Left ventricle myocardium inferior (tissue), 1 donor: Measurements from ENCODE around the gene CLP1. TPM values are rescaled to one million over a fixed set of nuclear protein-coding genes. Genes with fewer than 3 reads are reported as not detected.

Experiments used
- DNase-seq: peaks from one replicate; pipeline ENCODE4 v3.0.0-alpha.2; 2020
- H3K27ac ChIP-seq: fragments of 200-600 bp; replicated peaks from 2 replicates; pipeline ENCODE4 v1.8.0; 2021
- H3K27me3 ChIP-seq: fragments of 200-600 bp; 2 replicates; pipeline ENCODE4 v1.8.0; 2021; ENCODE audit warnings: low read depth
- H3K36me3 ChIP-seq: fragments of 200-600 bp; 2 replicates; pipeline ENCODE4 v1.8.0; 2021
- H3K4me1 ChIP-seq: fragments of 200-600 bp; 2 replicates; pipeline ENCODE4 v1.8.0; 2021
- H3K4me3 ChIP-seq: fragments of 200-600 bp; 2 replicates; pipeline ENCODE4 v1.8.0; 2021; ENCODE audit warnings: mild to moderate bottlenecking, moderate library complexity
- H3K9me3 ChIP-seq: fragments of 200-600 bp; replicated peaks from 2 replicates; pipeline ENCODE4 v1.8.0; 2021
- CTCF ChIP-seq: fragments of 200-600 bp; IDR thresholded peaks from 2 replicates; pipeline ENCODE4 v1.8.0; 2021; ENCODE audit warnings: antibody characterized with exemption, mild to moderate bottlenecking, borderline replicate concordance
- intact Hi-C: fragments of 100-400 bp; cut with micrococcal nuclease; formaldehyde crosslinking; loops from one replicate; pipeline ENCODE4 v1.11.0; 2022
- total RNA-seq: library from RNA; stranded (reverse); fragmentation: NEBNext Ultra II Directional; extraction: Animal tissue kit (Norgen Biotek cat#: 25700); gene quantifications from one replicate; pipeline ENCODE4 v1.2.1, GENCODE V29; 2021
- donor health status: DM: no; HTN: yes; CAD: no; lungs with severe emphysema.

The CLP1 gene
- total RNA-seq, 1 donor from 2014 or later, result 6.0 TPM

DNA sequence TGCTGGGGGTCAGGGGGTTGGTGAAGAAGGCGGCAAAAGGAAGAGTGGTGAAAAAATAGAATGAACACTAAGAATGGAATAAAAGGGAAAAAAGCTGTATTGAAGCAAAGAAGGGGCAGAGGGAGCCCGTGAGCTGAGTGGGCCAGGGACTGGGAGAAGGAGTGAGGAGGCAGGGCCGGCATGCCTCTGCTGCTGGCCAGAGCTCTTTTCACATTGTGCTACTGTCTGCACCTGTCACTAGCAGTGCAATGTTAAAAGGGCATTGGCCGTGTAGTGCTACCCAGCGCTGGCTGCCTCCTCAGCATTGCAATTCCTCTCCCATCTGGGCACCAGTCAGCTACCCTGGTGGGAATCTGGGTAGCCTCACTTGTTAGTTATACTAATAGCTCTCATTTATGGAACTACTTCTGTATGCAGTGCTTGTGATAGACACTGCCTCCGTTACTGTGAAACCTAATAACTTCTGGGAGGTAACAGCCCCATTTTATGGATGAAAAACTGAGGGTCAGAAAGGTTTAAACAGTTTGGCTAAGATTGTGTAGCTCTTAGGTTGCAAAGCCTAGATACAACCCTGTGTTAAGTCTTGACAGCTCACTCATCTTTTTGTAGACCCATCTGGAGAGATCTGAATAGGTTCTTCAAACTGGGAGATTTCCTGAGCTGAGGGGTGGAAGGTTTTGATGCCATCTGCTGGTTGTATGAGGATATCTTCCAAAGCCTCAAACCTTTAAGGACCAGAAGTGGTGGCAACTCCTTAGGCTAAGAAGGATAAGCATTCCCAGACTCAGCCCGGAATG lies 16.4 kb upstream of the CLP1 start:
- H3K27me3 ChIP-seq, result peaks cover 8% of the 10 kb centered on the region
- peaks cover 66% of the 10 kb centered on the region for H3K4me1 ChIP-seq
- no peak overlapping the region for H3K27ac ChIP-seq
- no peak overlapping the region for H3K4me3 ChIP-seq
- peak; percentile 62 for TF ChIP-seq CTCF
- no peak for DNase-seq
- H3K36me3 ChIP-seq, result no peaks in the 10 kb centered on the region
- intact Hi-C loops, result loop anchor here (5.0 kb wide), 1 partner anchor 74 kb away; the partner anchor contains the start of gene UBE2L6
- H3K9me3 ChIP-seq, result no peaks in the 10 kb centered on the region

- no peak for TF ChIP-seq CTCF
- no peaks in the 10 kb centered on the region for H3K9me3 ChIP-seq
- intact Hi-C loops, result loop anchor here (5.0 kb wide), 1 partner anchor 77 kb away; the partner anchor contains the start of gene UBE2L6
- H3K27ac ChIP-seq, result peak overlapping the region; percentile 77
- DNase-seq, result no peak
- H3K4me3 ChIP-seq, result no peak overlapping the region
- H3K27me3 ChIP-seq, result peaks cover 34% of the 10 kb centered on the region
- H3K36me3 ChIP-seq, result no peaks in the 10 kb centered on the region
- peaks cover 79% of the 10 kb centered on the region for H3K4me1 ChIP-seq
Measured at GRCh38 chr11:57643802-57644201, 13.8 kb upstream of the CLP1 start.

DNA sequence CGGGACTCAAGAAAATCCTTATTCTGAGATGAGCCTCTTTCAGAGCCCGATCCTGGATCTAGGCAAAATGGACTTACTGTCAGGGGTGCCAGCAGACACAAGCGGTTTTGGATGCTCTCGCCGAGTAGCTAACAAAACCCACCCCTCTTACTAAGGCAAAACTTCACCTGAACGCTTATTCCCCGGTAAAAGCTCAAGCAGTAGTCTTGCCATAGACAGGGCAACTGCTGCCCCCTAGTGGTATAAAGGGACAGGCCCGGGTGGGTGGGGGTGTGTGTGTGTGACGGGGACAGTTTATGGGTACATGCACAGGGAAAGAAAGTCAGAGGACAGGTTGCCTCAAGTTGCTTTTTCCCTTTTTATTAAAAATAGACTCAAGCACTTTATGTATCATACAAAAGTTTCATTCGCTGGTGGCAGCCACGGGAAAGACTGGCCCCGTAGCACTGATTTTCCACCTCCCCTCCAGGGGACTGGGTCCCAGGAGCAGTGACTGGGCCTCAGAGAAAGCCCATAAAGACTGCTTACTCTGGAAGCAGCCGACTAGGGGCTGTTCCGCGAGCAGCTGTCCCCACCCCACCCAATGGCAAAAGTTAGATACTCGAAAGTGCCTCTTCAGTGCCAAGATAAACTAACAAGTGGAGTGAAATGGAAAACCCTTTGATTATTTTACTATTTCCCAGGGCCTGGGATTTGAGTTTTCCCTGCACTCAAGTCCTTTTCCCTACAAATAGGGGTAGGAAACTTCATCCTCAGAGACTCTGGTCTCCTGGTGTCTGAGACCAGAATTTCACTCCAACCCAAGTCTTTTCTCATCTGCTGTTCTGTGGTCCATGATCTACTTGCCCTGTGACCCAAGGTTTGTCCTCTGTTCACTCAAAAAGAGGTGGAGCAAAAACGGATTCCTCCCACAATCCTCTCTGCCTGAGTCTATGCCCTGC lies 12.5 kb upstream of the CLP1 start:
- Histone ChIP-seq H3K27ac (peak overlapping the region; percentile 77), H3K4me3 (no peak overlapping the region), H3K9me3 (no peaks in the 10 kb centered on the region), H3K36me3 (no peaks in the 10 kb centered on the region), H3K27me3 (peaks cover 47% of the 10 kb centered on the region), H3K4me1 (peaks cover 76% of the 10 kb centered on the region)
- peak; percentile 75 for DNase-seq
- TF ChIP-seq CTCF, result peak; percentile 90
- intact Hi-C loops, result loop anchor here (5.0 kb wide), 1 partner anchor 78 kb away; the partner anchor contains the start of gene UBE2L6

GRCh38 chr11:57645689-57646085 lies 11.9 kb upstream of the CLP1 start:
- intact Hi-C loops, result no loop called here
- peaks cover 53% of the 10 kb centered on the region for H3K27me3 ChIP-seq
- peaks cover 70% of the 10 kb centered on the region for H3K4me1 ChIP-seq
- no peaks in the 10 kb centered on the region for H3K9me3 ChIP-seq
- H3K27ac ChIP-seq, result peak overlapping the region; percentile 77
- H3K36me3 ChIP-seq, result no peaks in the 10 kb centered on the region
- no peak for DNase-seq
- TF ChIP-seq CTCF, result no peak
- H3K4me3 ChIP-seq, result no peak overlapping the region

GRCh38 chr11:57646194-57646798 lies 11.3 kb upstream of the CLP1 start:
- TF ChIP-seq CTCF, result no peak
- H3K27me3 ChIP-seq, result peaks cover 59% of the 10 kb centered on the region
- no peaks in the 10 kb centered on the region for H3K36me3 ChIP-seq
- H3K27ac ChIP-seq, result peak overlapping the region; percentile 77
- DNase-seq, result no peak
- peaks cover 63% of the 10 kb centered on the region for H3K4me1 ChIP-seq
- intact Hi-C loops, result no loop called here
- peak overlapping the region; percentile 3 for H3K4me3 ChIP-seq
- H3K9me3 ChIP-seq, result no peaks in the 10 kb centered on the region
